T follicular helper cell (primary cell): ENCODE results near the gene FMNL2.

ENCODE experiments used
- DNase-seq: peaks from one replicate; pipeline ENCODE4 v3.0.0-alpha.2; 2020; ENCODE audit warnings: low read depth

The FMNL2 gene

GRCh38 chr2:152582081-152582480 lies 247.1 kb downstream of the FMNL2 start:
- DNase-seq, result no peak

- no peak for DNase-seq
Measured at GRCh38 chr2:152583512-152584229, 248.7 kb downstream of the FMNL2 start.

GRCh38 chr2:152584301-152584700 lies 249.3 kb downstream of the FMNL2 start:
- DNase-seq, result no peak

GRCh38 chr2:152585830-152586484 lies 251.0 kb downstream of the FMNL2 start:
- no peak for DNase-seq

- no peak for DNase-seq
Measured at GRCh38 chr2:152587187-152587947, 252.4 kb downstream of the FMNL2 start.

GRCh38 chr2:152588998-152589397 lies 254.0 kb downstream of the FMNL2 start:
- DNase-seq, result no peak

GRCh38 chr2:152594022-152594766 lies 259.2 kb downstream of the FMNL2 start:
- no peak for DNase-seq

GRCh38 chr2:152594792-152595191 lies 259.8 kb downstream of the FMNL2 start:
- DNase-seq, result no peak

- no peak for DNase-seq
Measured at GRCh38 chr2:152598975-152599759, 264.2 kb downstream of the FMNL2 start.

GRCh38 chr2:152600051-152600657 lies 265.2 kb downstream of the FMNL2 start:
- DNase-seq, result no peak

- no peak for DNase-seq
Measured at GRCh38 chr2:152600697-152601096, 265.7 kb downstream of the FMNL2 start.

- no peak for DNase-seq
Measured at GRCh38 chr2:152602750-152603149, 267.8 kb downstream of the FMNL2 start.

- no peak for DNase-seq
Measured at GRCh38 chr2:152603166-152603565, 268.2 kb downstream of the FMNL2 start.

- no peak for DNase-seq
Measured at GRCh38 chr2:152606081-152606480, 271.1 kb downstream of the FMNL2 start.

- DNase-seq, result no peak
Measured at GRCh38 chr2:152606941-152607340, 272.0 kb downstream of the FMNL2 start.

- no peak for DNase-seq
Measured at GRCh38 chr2:152607793-152608300, 272.9 kb downstream of the FMNL2 start.

GRCh38 chr2:152609154-152609553 lies 274.2 kb downstream of the FMNL2 start:
- no peak for DNase-seq

GRCh38 chr2:152609699-152610098 lies 274.7 kb downstream of the FMNL2 start:
- DNase-seq, result no peak

GRCh38 chr2:152611458-152612231 lies 276.7 kb downstream of the FMNL2 start:
- no peak for DNase-seq

- no peak for DNase-seq
Measured at GRCh38 chr2:152613235-152613634, 278.3 kb downstream of the FMNL2 start.
